Testis (tissue), 2 donors: ENCODE results near the gene CCDC47.

Experiments used
- CTCF ChIP-seq, 3 experiments: fragments of 450-650 bp in 2 of 3; fragments of 200-600 bp in 1 of 3; sonication (generic) in 1 of 3; IDR thresholded peaks; one replicate each; pipeline ENCODE4 v1.5.1; 2016 to 2019; ENCODE audit warnings: antibody characterized with exemption in 3 of 3, mild to moderate bottlenecking in 2 of 3, moderate library complexity in 1 of 3
- POLR2A ChIP-seq: fragments of 450-650 bp; IDR thresholded peaks from one replicate; pipeline ENCODE4 v1.6.1; 2017; ENCODE audit warnings: antibody characterized with exemption, mild to moderate bottlenecking, moderate library complexity

- no peak for TF ChIP-seq CTCF (IDR thresholded peaks at IDR 0.05)
- no peak for TF ChIP-seq POLR2A
Measured at GRCh38 chr17:63753215-63753614, 20.2 kb downstream of the CCDC47 start.
